ENCODE results near the gene LRRC7. TPM values are rescaled to one million over a fixed set of nuclear protein-coding genes. Genes with fewer than 3 reads are reported as not detected.

LRRC7 gene
- total RNA-seq, 3 donors from 2014 or later, result 0.46 to 1.2 (median 1.0) TPM

DNA sequence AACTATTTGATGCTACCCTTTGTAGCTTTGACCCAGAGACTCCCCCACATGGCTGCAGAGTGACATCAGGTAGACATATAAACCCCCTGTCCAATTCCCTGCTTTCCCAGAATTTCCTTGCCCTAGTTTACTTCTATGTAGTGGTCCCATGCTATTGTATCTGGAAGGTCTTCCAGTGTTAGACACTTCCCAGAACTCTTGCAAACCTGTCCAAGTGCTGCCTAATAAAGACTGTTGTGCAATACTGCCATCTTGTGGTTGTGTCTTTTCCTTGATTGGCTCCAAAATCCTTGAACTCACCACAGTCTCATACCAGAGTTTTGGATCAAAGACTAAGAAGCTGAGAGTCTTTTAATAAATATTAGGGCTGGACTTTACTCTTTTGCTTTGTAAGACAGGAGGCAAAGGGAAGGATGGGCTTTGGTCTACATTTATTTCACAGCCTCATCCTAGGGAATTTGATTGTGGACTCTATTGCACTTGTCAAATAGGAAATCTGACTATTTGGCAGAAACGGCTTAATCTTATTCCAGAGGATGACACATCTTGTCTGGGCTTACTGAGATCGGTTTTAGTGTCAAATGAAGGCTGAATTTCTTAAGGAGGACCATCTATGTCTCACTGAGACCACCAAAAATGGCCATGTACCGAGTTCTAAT, 169.9 kb downstream of the LRRC7 start:
- Histone ChIP-seq H3K4me3 (no peak overlapping the region), H3K36me3 (ENCODE audit: low read depth) (no peaks in the 10 kb centered on the region), H3K9me3 (no peaks in the 10 kb centered on the region), H3K4me1 (ENCODE audit: low read depth) (no peaks in the 10 kb centered on the region)
- peak in 1 of 3 donors; percentile 68 for DNase-seq
- intact Hi-C loops (cut with DNase I, micrococcal nuclease), result no loop called here
- TF ChIP-seq, protein P1, sequence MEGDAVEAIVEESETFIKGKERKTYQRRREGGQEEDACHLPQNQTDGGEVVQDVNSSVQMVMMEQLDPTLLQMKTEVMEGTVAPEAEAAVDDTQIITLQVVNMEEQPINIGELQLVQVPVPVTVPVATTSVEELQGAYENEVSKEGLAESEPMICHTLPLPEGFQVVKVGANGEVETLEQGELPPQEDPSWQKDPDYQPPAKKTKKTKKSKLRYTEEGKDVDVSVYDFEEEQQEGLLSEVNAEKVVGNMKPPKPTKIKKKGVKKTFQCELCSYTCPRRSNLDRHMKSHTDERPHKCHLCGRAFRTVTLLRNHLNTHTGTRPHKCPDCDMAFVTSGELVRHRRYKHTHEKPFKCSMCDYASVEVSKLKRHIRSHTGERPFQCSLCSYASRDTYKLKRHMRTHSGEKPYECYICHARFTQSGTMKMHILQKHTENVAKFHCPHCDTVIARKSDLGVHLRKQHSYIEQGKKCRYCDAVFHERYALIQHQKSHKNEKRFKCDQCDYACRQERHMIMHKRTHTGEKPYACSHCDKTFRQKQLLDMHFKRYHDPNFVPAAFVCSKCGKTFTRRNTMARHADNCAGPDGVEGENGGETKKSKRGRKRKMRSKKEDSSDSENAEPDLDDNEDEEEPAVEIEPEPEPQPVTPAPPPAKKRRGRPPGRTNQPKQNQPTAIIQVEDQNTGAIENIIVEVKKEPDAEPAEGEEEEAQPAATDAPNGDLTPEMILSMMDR (IDR thresholded peaks at IDR 0.05), result peak; percentile 32
- ATAC-seq, result peak; percentile 68

- Histone ChIP-seq H3K36me3 (ENCODE audit: low read depth) (no peaks in the 10 kb centered on the region), H3K4me1 (ENCODE audit: low read depth) (no peaks in the 10 kb centered on the region), H3K9me3 (no peaks in the 10 kb centered on the region), H3K4me3 (no peak overlapping the region)
- intact Hi-C loops (cut with DNase I, micrococcal nuclease), result no loop called here
- TF ChIP-seq, protein P1 (IDR thresholded peaks at IDR 0.05), result no peak
- ATAC-seq (no peak), DNase-seq (no peak)
These were observed 170.9 kb downstream of the LRRC7 start for GRCh38 chr1:69738458-69739250.

DNA sequence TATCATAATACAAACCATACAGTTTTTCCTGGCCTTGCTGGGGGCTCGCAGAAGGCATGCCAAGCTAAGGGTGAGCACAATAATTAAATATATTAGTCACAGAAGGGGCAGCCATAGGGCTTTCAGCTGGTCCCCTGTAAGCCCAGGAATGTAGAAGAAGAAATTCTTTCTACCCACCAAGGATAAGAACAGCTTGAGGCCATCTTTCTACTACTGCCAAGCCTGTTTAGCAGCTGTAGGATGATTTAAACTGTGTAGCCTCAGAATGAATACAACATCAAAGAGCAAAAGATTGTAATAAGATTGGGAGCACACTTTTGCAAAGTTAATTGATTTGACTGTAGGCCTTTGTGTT, 171.5 kb downstream of the LRRC7 start:
- TF ChIP-seq, protein P1 (IDR thresholded peaks at IDR 0.05), result no peak
- Histone ChIP-seq H3K4me3 (no peak overlapping the region), H3K9me3 (no peaks in the 10 kb centered on the region), H3K4me1 (ENCODE audit: low read depth) (no peaks in the 10 kb centered on the region), H3K36me3 (ENCODE audit: low read depth) (no peaks in the 10 kb centered on the region)
- no peak for ATAC-seq
- intact Hi-C loops (cut with DNase I, micrococcal nuclease), result no loop called here
- no peak for DNase-seq

GRCh38 chr1:69743146-69743545, 175.4 kb downstream of the LRRC7 start:
- Histone ChIP-seq H3K4me1 (ENCODE audit: low read depth) (no peaks in the 10 kb centered on the region), H3K36me3 (ENCODE audit: low read depth) (no peaks in the 10 kb centered on the region), H3K9me3 (no peaks in the 10 kb centered on the region), H3K4me3 (no peak overlapping the region)
- no peak for ATAC-seq
- intact Hi-C loops (cut with DNase I, micrococcal nuclease), result no loop called here
- no peak for DNase-seq
- TF ChIP-seq, protein P1 (IDR thresholded peaks at IDR 0.05), result no peak

DNA sequence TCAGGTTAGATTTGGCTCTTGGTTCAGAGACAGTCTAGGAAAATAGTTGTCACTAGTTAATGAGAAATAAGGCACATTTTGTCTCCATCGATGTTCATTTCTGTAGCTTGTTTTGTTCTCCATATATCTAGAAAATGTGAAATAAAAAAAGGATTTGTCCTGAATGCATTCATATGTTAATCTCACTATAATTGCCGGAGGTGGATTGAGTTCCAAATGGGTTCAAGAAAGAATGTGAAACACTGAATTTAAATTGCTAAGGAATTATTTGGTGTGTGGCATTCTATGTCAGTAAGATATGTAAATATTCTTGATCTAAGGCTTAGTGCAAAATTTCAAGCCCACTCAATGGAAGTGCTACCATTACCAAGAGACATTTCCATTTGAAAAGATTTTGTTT, 176.7 kb downstream of the LRRC7 start:
- DNase-seq (no peak), ATAC-seq (no peak)
- no peaks in the 10 kb centered on the region for H3K9me3 ChIP-seq
- H3K36me3 ChIP-seq (ENCODE audit: low read depth), result no peaks in the 10 kb centered on the region
- H3K4me3 ChIP-seq, result no peak overlapping the region
- intact Hi-C loops (cut with DNase I, micrococcal nuclease), result no loop called here
- TF ChIP-seq, protein P1 (IDR thresholded peaks at IDR 0.05), result no peak
- H3K4me1 ChIP-seq (ENCODE audit: low read depth), result no peaks in the 10 kb centered on the region
